Astrocyte (in vitro differentiated cells and primary cell): ENCODE measurements around the gene MAPK10. TPM values are rescaled to one million over a fixed set of nuclear protein-coding genes. Genes with fewer than 3 reads are reported as not detected.

Experiments
- DNase-seq: peaks from one replicate; pipeline ENCODE4 v3.0.0-alpha.2; 2010; ENCODE audit warnings: low read depth
- FAIRE-seq: peaks from 2 replicates; lab custom pipeline; 2011; peaks lifted over from hg19 to GRCh38; lab: Jason Lieb, UNC
- H2AFZ ChIP-seq: 2 replicates; pipeline ENCODE4 v1.6.0; 2012; ENCODE audit warnings: low read depth, low read length, inconsistent platforms
- H3K27ac ChIP-seq: 2 replicates; pipeline ENCODE4 v1.5.1; 2011; ENCODE audit warnings: low read depth, low read length, inconsistent platforms
- H3K27me3 ChIP-seq: 2 replicates; pipeline ENCODE4 v1.6.0; 2011; ENCODE audit warnings: low read length, inconsistent platforms; ENCODE audit not compliant: insufficient read depth
- H3K36me3 ChIP-seq: 2 replicates; pipeline ENCODE4 v1.5.1; 2011; ENCODE audit warnings: low read length, inconsistent platforms; ENCODE audit not compliant: insufficient read depth
- H3K4me1 ChIP-seq: 2 replicates; pipeline ENCODE4 v1.5.1; 2011; ENCODE audit warnings: low read length, inconsistent platforms; ENCODE audit not compliant: insufficient read depth
- H3K4me2 ChIP-seq: 2 replicates; pipeline ENCODE4 v1.6.0; 2012; ENCODE audit warnings: low read length, inconsistent platforms
- H3K4me3 ChIP-seq: 2 replicates; pipeline ENCODE4 v1.5.1; 2011; ENCODE audit warnings: low read depth, mild to moderate bottlenecking, low read length, inconsistent platforms; ENCODE audit not compliant: insufficient read depth
- H3K79me2 ChIP-seq: 2 replicates; pipeline ENCODE4 v1.6.0; 2012; ENCODE audit warnings: mild to moderate bottlenecking, low read length, inconsistent platforms; ENCODE audit not compliant: insufficient read depth
- H3K9ac ChIP-seq: 2 replicates; pipeline ENCODE4 v1.6.0; 2012; ENCODE audit warnings: mild to moderate bottlenecking, low read length, inconsistent platforms
- H3K9me3 ChIP-seq: 2 replicates; pipeline ENCODE4 v1.5.1; 2012; ENCODE audit warnings: low read depth, mild to moderate bottlenecking, low read length, inconsistent platforms; ENCODE audit not compliant: insufficient read depth
- H4K20me1 ChIP-seq: 2 replicates; pipeline ENCODE4 v1.6.0; 2012; ENCODE audit warnings: low read length, inconsistent platforms; ENCODE audit not compliant: insufficient read depth
- H3K27ac Mint-ChIP-seq: one replicate; pipeline ENCODE4 v1.8.0; 2021; ENCODE audit warnings: mild to moderate bottlenecking, mixed read lengths; ENCODE audit not compliant: unreplicated experiment
- H3K27me3 Mint-ChIP-seq: one replicate; pipeline ENCODE4 v1.8.0; 2021; ENCODE audit warnings: low read depth, mixed read lengths; ENCODE audit not compliant: unreplicated experiment
- H3K36me3 Mint-ChIP-seq: one replicate; pipeline ENCODE4 v1.8.0; 2021; ENCODE audit warnings: low read depth, mixed read lengths; ENCODE audit not compliant: unreplicated experiment
- H3K4me1 Mint-ChIP-seq: one replicate; pipeline ENCODE4 v1.8.0; 2021; ENCODE audit warnings: low read depth, mixed read lengths; ENCODE audit not compliant: unreplicated experiment
- H3K4me3 Mint-ChIP-seq: one replicate; pipeline ENCODE4 v1.8.0; 2021; ENCODE audit warnings: mild to moderate bottlenecking, moderate library complexity, mixed read lengths; ENCODE audit not compliant: unreplicated experiment
- H3K9me3 Mint-ChIP-seq: one replicate; pipeline ENCODE4 v1.8.0; 2021; ENCODE audit warnings: mild to moderate bottlenecking, mixed read lengths; ENCODE audit not compliant: unreplicated experiment
- CTCF ChIP-seq: IDR thresholded peaks from 2 replicates; pipeline ENCODE4 v1.5.1; 2011; ENCODE audit warnings: low read depth, mild to moderate bottlenecking, inconsistent platforms, low read length, moderate library complexity; ENCODE audit not compliant: insufficient read depth
- EZH2 ChIP-seq: IDR thresholded peaks from 2 replicates; pipeline ENCODE4 v1.6.1; 2012; ENCODE audit warnings: mild to moderate bottlenecking, low read length, inconsistent platforms; ENCODE audit not compliant: insufficient read depth
- total RNA-seq: library from RNA; stranded (reverse); gene quantifications from 2 replicates; pipeline ENCODE4 v1.2.1, GENCODE V29; 2021

The MAPK10 gene
- total RNA-seq, 1 donor from 2014 or later, result 7.5 TPM

- FAIRE-seq (peak; percentile 98), DNase-seq (peak; percentile 93)
- Histone ChIP-seq H3K4me3 (peak overlapping the region; percentile 1), H3K79me2 (no peaks in the 10 kb centered on the region), H3K27ac (peak overlapping the region; percentile 65), H3K27me3 (no peaks in the 10 kb centered on the region), H2AFZ (peak overlapping the region; percentile 6), H3K9me3 (no peaks in the 10 kb centered on the region), H3K9ac (no peak overlapping the region), H3K36me3 (no peaks in the 10 kb centered on the region), H3K4me2 (peak overlapping the region; percentile 61), H4K20me1 (no peaks in the 10 kb centered on the region), H3K4me1 (peaks cover 15% of the 10 kb centered on the region)
- no peak for TF ChIP-seq EZH2
- no peak for TF ChIP-seq CTCF
- Mint-ChIP-seq H3K36me3 (peaks cover 2% of the 10 kb centered on the region), H3K27ac (peak overlapping the region; percentile 41), H3K27me3 (no peaks in the 10 kb centered on the region), H3K4me3 (no peak overlapping the region), H3K4me1 (peaks cover 17% of the 10 kb centered on the region), H3K9me3 (no peaks in the 10 kb centered on the region)
Observed at GRCh38 chr4:86338989-86339388, 20.9 kb downstream of the MAPK10 start.

GRCh38 chr4:86338521-86338920 lies 21.3 kb downstream of the MAPK10 start:
- Histone ChIP-seq H3K36me3 (no peaks in the 10 kb centered on the region), H3K4me2 (peak overlapping the region; percentile 61), H3K27me3 (no peaks in the 10 kb centered on the region), H4K20me1 (no peaks in the 10 kb centered on the region), H3K9me3 (no peaks in the 10 kb centered on the region), H2AFZ (peak overlapping the region; percentile 2), H3K79me2 (no peaks in the 10 kb centered on the region), H3K27ac (peak overlapping the region; percentile 65), H3K9ac (no peak overlapping the region), H3K4me3 (no peak overlapping the region), H3K4me1 (peaks cover 15% of the 10 kb centered on the region)
- Mint-ChIP-seq H3K4me1 (peaks cover 17% of the 10 kb centered on the region), H3K27me3 (no peaks in the 10 kb centered on the region), H3K27ac (peak overlapping the region; percentile 41), H3K9me3 (no peaks in the 10 kb centered on the region), H3K4me3 (no peak overlapping the region), H3K36me3 (peaks cover 2% of the 10 kb centered on the region)
- DNase-seq, result peak; percentile 36
- TF ChIP-seq CTCF, result no peak
- TF ChIP-seq EZH2, result no peak
- no peak for FAIRE-seq

- DNase-seq (no peak), FAIRE-seq (no peak)
- Histone ChIP-seq H3K4me2 (no peak overlapping the region), H3K4me1 (peaks cover 12% of the 10 kb centered on the region), H3K4me3 (no peak overlapping the region), H3K27ac (no peak overlapping the region), H3K27me3 (no peaks in the 10 kb centered on the region), H3K36me3 (no peaks in the 10 kb centered on the region), H2AFZ (no peak overlapping the region), H3K9ac (no peak overlapping the region), H3K9me3 (no peaks in the 10 kb centered on the region), H3K79me2 (no peaks in the 10 kb centered on the region), H4K20me1 (no peaks in the 10 kb centered on the region)
- Mint-ChIP-seq H3K4me1 (peaks cover 14% of the 10 kb centered on the region), H3K36me3 (no peaks in the 10 kb centered on the region), H3K9me3 (no peaks in the 10 kb centered on the region), H3K27ac (no peak overlapping the region), H3K4me3 (no peak overlapping the region), H3K27me3 (no peaks in the 10 kb centered on the region)
- TF ChIP-seq CTCF, result no peak
Observed at GRCh38 chr4:86334020-86334750, 25.7 kb downstream of the MAPK10 start.
